GM19467 (cell line): ENCODE data around the gene GLIPR2.
"Not testable (repeated sequence)": the region's sequence is repeated elsewhere in the genome, so short reads cannot be mapped to it uniquely, and the experiment has no call there.

Experiments used
- ATAC-seq: cut with Tn5 transposase; IDR thresholded peaks from one replicate; pipeline ENCODE4 v1.9.1; 2021; ENCODE audit warnings: mild to moderate bottlenecking, moderate library complexity; ENCODE audit not compliant: unreplicated experiment

The GLIPR2 gene

GRCh38 chr9:36136272-36136893 is at the start of gene GLIPR2:
GLIPR2 (plus strand) TSS chr9:36136733; CDS start chr9:36136779, 46 bp downstream.
- peak; percentile 93 for ATAC-seq

- ATAC-seq = not testable (repeated sequence)
Observed at GRCh38 chr9:36087054-36087453, 49.5 kb upstream of the GLIPR2 start.

GRCh38 chr9:36088020-36088419 is 48.5 kb upstream of the GLIPR2 start:
- no peak for ATAC-seq

GRCh38 chr9:36091026-36091953 is 45.2 kb upstream of the GLIPR2 start:
- no peak for ATAC-seq

GRCh38 chr9:36092014-36092413 is 44.5 kb upstream of the GLIPR2 start:
- no peak for ATAC-seq

- ATAC-seq = peak; percentile 84
Observed at GRCh38 chr9:36092509-36093215, 43.9 kb upstream of the GLIPR2 start.

- ATAC-seq = no peak
Observed at GRCh38 chr9:36093384-36093783, 43.1 kb upstream of the GLIPR2 start.

GRCh38 chr9:36099718-36100117 is 36.8 kb upstream of the GLIPR2 start:
- ATAC-seq = no peak

- ATAC-seq = no peak
Observed at GRCh38 chr9:36100532-36100931, 36.0 kb upstream of the GLIPR2 start.

- no peak for ATAC-seq
Observed at GRCh38 chr9:36101916-36102741, 34.4 kb upstream of the GLIPR2 start.

GRCh38 chr9:36102742-36103495 is 33.6 kb upstream of the GLIPR2 start:
- no peak for ATAC-seq

- no peak for ATAC-seq
Observed at GRCh38 chr9:36109071-36109470, 27.5 kb upstream of the GLIPR2 start.

GRCh38 chr9:36110434-36110833 is 26.1 kb upstream of the GLIPR2 start:
- no peak for ATAC-seq

GRCh38 chr9:36112516-36112915 is 24.0 kb upstream of the GLIPR2 start:
- no peak for ATAC-seq

GRCh38 chr9:36113999-36114398 is 22.5 kb upstream of the GLIPR2 start:
- no peak for ATAC-seq

GRCh38 chr9:36116593-36116992 is 19.9 kb upstream of the GLIPR2 start:
- ATAC-seq = no peak

- ATAC-seq = no peak
Observed at GRCh38 chr9:36118201-36118600, 18.3 kb upstream of the GLIPR2 start.

GRCh38 chr9:36118706-36119105 is 17.8 kb upstream of the GLIPR2 start:
- no peak for ATAC-seq

GRCh38 chr9:36119476-36119875 is 17.1 kb upstream of the GLIPR2 start:
- no peak for ATAC-seq

- ATAC-seq = no peak
Observed at GRCh38 chr9:36120705-36121104, 15.8 kb upstream of the GLIPR2 start.
